ENCODE measurements around the gene SRSF7.

DNA sequence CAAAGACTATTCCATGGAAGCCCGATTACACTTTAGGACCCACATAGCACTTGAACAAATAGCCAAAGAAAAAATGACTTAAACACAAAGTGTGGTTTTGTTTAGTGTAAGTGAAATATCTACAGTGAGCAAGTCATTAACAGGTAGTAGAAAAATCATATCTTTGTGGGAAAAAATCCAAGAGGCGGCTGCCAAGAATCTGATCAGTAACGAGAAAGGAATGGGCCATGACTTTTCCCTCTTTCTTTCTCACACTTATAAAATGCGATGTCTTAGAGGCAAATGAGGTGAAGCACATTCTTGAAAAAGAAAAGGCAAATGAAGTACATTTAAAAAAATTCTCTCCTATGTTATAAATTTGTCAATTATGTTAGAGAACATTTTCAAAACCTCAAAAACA is 14.0 kb upstream of the SRSF7 start:
- TF ChIP-seq FOXA1 (IDR thresholded peaks at IDR 0.05) (no peak), BHLHE40 (IDR thresholded peaks at IDR 0.05; ENCODE audit: borderline replicate concordance) (no peak), SP1 (IDR thresholded peaks at IDR 0.05) (no peak), HDGF (IDR thresholded peaks at IDR 0.05; ENCODE audit: borderline replicate concordance) (no peak), CTBP1 (IDR thresholded peaks at IDR 0.05; ENCODE audit: borderline replicate concordance) (no peak), ARNT (IDR thresholded peaks at IDR 0.05) (no peak), FOXK2 (IDR thresholded peaks at IDR 0.05) (no peak), NFRKB (IDR thresholded peaks at IDR 0.05) (no peak), SUZ12 (IDR thresholded peaks at IDR 0.05) (no peak), TARDBP (IDR thresholded peaks at IDR 0.05) (no peak)
- TF ChIP-seq, protein P1, sequence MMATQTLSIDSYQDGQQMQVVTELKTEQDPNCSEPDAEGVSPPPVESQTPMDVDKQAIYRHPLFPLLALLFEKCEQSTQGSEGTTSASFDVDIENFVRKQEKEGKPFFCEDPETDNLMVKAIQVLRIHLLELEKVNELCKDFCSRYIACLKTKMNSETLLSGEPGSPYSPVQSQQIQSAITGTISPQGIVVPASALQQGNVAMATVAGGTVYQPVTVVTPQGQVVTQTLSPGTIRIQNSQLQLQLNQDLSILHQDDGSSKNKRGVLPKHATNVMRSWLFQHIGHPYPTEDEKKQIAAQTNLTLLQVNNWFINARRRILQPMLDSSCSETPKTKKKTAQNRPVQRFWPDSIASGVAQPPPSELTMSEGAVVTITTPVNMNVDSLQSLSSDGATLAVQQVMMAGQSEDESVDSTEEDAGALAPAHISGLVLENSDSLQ (IDR thresholded peaks at IDR 0.05), result no peak

All from HEK293T (cell line).